Subcutaneous adipose tissue (tissue), 4 donors: Measurements from ENCODE around the gene UBE4B. TPM values are rescaled to one million over a fixed set of nuclear protein-coding genes. Genes with fewer than 3 reads are reported as not detected.

Experiments
- total RNA-seq, 4 donors: library from RNA; depleted of rRNA; stranded (reverse); fragments of >200 nt; gene quantifications; one replicate each; pipeline ENCODE4 v1.1.0, GENCODE V29; 2016
- TF ChIP-seq, protein P1 (sequence below): fragments of 450-650 bp; IDR thresholded peaks from one replicate; pipeline ENCODE4 v1.5.1; 2016; ENCODE audit warnings: low read depth, mild to moderate bottlenecking, control low read depth, antibody characterized with exemption, moderate library complexity

Gene UBE4B
- total RNA-seq = 10 to 100 TPM; 38.2 to 57.8 (median 50.0) TPM

GRCh38 chr1:10032590-10033358, at the start of gene UBE4B:
Gene UBE4B (plus strand): TSS chr1:10032958. CDS start chr1:10033671, 713 bp downstream.
- TF ChIP-seq, protein P1, sequence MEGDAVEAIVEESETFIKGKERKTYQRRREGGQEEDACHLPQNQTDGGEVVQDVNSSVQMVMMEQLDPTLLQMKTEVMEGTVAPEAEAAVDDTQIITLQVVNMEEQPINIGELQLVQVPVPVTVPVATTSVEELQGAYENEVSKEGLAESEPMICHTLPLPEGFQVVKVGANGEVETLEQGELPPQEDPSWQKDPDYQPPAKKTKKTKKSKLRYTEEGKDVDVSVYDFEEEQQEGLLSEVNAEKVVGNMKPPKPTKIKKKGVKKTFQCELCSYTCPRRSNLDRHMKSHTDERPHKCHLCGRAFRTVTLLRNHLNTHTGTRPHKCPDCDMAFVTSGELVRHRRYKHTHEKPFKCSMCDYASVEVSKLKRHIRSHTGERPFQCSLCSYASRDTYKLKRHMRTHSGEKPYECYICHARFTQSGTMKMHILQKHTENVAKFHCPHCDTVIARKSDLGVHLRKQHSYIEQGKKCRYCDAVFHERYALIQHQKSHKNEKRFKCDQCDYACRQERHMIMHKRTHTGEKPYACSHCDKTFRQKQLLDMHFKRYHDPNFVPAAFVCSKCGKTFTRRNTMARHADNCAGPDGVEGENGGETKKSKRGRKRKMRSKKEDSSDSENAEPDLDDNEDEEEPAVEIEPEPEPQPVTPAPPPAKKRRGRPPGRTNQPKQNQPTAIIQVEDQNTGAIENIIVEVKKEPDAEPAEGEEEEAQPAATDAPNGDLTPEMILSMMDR = no peak

DNA sequence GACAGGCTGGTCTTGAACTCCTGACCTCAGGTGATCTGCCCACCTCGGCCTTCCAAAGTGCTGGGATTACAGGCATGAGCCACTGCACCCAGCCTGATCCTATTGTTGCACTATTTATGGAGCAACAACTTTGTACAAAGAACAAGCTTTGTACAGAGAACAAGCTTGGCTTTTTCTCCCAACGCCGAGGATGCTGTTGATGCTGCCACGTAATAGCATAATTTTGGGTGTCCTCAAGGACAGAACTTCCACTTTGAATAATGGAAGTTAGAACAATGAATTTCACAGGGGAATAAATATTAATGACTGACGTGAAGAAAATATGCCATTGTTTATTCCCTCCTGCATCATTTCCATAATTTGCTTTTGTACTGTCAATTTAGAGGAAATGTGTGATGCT, 48.5 kb upstream of the UBE4B start:
- TF ChIP-seq, protein P1 = no peak

DNA sequence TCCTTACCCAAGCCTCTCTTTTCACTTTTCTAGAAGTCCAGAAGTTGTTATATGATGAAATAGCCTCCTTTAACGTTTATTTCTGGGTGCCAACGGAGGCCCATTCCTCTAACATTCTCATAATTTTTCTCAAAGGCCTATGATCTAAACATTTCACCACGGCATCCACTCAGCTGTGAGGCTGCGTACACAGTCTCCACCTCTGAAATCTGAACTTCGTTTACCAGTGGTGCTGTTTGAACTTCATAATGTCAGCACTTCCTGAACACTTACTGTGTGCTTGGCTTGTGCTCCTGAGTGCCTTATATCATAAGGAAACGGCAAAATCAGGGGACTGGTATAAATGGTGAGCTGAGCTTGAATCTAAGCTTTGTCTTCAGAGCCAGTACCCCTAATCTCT, 47.8 kb upstream of the UBE4B start:
- TF ChIP-seq, protein P1 = no peak

DNA sequence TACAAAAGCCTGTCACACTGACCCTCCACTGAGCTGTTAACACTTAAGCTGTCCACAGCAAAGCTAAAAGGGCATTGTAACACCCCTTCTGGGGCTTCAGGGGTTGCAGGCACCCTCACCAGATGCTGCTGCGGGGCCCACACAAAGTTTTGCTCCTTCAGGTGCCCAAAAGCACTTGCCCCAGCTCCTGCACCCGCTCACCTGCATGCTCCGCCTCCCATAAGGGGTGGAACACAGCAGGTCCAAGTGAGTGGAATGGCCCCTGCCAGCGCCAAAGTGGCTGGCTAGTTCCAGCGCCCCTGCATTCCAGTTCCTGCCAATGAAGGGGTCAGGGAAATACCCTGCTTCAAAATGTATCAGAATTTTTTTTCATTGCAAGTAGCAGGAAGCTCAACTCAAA, 43.0 kb upstream of the UBE4B start:
- TF ChIP-seq, protein P1 = no peak

GRCh38 chr1:9990944-9991343, 41.8 kb upstream of the UBE4B start:
- TF ChIP-seq, protein P1 = no peak

DNA sequence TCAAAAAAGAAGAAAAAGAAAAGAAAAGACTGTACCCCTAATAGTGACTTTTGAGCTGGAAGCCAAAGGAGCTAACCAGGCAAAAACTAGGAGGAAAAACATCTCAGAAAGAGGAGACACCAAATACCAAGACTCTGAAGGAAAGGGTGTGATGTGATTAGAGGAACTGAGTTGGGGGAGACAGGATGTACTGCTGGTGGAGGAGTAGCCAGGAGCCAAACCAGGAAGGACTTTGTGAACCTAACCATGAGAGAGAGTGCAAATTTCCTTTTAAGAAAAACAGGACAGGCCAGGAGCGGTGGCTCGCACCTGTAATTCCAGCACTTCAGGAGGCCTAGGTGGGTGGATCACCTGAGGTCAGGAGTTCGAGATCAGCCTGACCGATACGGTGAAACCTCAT, 39.8 kb upstream of the UBE4B start:
- TF ChIP-seq, protein P1 = no peak

DNA sequence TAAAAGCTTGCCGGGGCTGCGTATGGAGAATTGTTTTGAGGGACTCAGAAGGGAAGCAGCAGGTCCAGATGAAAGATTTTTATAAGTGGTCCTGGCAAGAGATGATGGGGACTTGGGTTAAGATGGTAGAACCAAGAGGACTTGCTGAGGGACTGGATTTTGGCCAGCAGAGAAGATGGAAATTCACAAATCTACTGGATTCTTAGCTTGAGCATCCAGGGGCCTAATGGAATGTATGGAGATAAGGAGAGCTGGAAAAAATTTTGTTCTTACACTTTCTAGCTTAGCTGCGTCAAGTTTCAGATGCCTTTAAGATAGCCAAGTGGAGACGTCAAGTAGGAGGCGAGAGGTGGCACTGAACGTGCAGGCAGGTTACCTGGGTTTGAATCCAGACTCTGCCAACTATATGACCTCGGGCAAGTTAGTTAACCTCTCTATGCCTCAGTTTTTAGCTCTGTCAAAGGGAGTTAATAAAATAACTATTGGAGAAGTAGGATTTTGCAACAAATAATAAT, 39.1 kb upstream of the UBE4B start:
- TF ChIP-seq, protein P1 = no peak
